Measurements from ENCODE around the gene DLG2.

DLG2 gene

GRCh38 chr11:84890676-84891075 is 736.5 kb downstream of the DLG2 start:
- TF ChIP-seq CTCF (conservative IDR thresholded peaks at IDR 0.05; ENCODE audit: low read depth, low read length), result no peak
- DNase-seq (ENCODE audit: low read depth), result peak; percentile 35
- H3K4me3 ChIP-seq (ENCODE audit: low read depth, low read length), result no peak overlapping the region

- DNase-seq (ENCODE audit: low read depth), result no peak
- no peak overlapping the region for H3K4me3 ChIP-seq (ENCODE audit: low read depth, low read length)
- TF ChIP-seq CTCF (conservative IDR thresholded peaks at IDR 0.05; ENCODE audit: low read depth, low read length), result no peak
Observed at GRCh38 chr11:84889556-84889955, 737.6 kb downstream of the DLG2 start.

- no peak overlapping the region for H3K4me3 ChIP-seq (ENCODE audit: low read depth, low read length)
- peak; percentile 31 for DNase-seq (ENCODE audit: low read depth)
- no peak for TF ChIP-seq CTCF (conservative IDR thresholded peaks at IDR 0.05; ENCODE audit: low read depth, low read length)
Observed at GRCh38 chr11:84887055-84887629, 740.0 kb downstream of the DLG2 start.

GRCh38 chr11:84886344-84886743 is 740.8 kb downstream of the DLG2 start:
- TF ChIP-seq CTCF (conservative IDR thresholded peaks at IDR 0.05; ENCODE audit: low read depth, low read length), result no peak
- DNase-seq (ENCODE audit: low read depth), result peak; percentile 23
- H3K4me3 ChIP-seq (ENCODE audit: low read depth, low read length), result no peak overlapping the region

GRCh38 chr11:84884836-84885235 is 742.3 kb downstream of the DLG2 start:
- no peak for TF ChIP-seq CTCF (conservative IDR thresholded peaks at IDR 0.05; ENCODE audit: low read depth, low read length)
- no peak for DNase-seq (ENCODE audit: low read depth)
- H3K4me3 ChIP-seq (ENCODE audit: low read depth, low read length), result no peak overlapping the region

- DNase-seq (ENCODE audit: low read depth), result peak; percentile 9
- H3K4me3 ChIP-seq (ENCODE audit: low read depth, low read length), result no peak overlapping the region
- TF ChIP-seq CTCF (conservative IDR thresholded peaks at IDR 0.05; ENCODE audit: low read depth, low read length), result no peak
Observed at GRCh38 chr11:84882056-84882455, 745.1 kb downstream of the DLG2 start.

GRCh38 chr11:84871116-84871515 is 756.0 kb downstream of the DLG2 start:
- no peak for TF ChIP-seq CTCF (conservative IDR thresholded peaks at IDR 0.05; ENCODE audit: low read depth, low read length)
- no peak overlapping the region for H3K4me3 ChIP-seq (ENCODE audit: low read depth, low read length)
- no peak for DNase-seq (ENCODE audit: low read depth)

Data from choroid plexus epithelial cell (primary cell).